Activated CD8-positive, alpha-beta T cell treated with anti-CD3 and anti-CD28 coated beads for 36 hours (primary cell): ENCODE results near the gene AR. TPM values are rescaled to one million over a fixed set of nuclear protein-coding genes. Genes with fewer than 3 reads are reported as not detected.
A peak's percentile ranks its signal among the peaks of the same experiment; 100 is the strongest.

Source experiments
- ATAC-seq: fragments of 200-7000 bp; cut with Tn5 transposase; one replicate; pipeline ENCODE4 v1.10.0; 2021; ENCODE audit warnings: mild to moderate bottlenecking, moderate library complexity
- CTCF ChIA-PET: fragments of 350-600 bp; sonication (Branson Sonifier 250); formaldehyde crosslinking; loops from one replicate; lab custom pipeline; 2021; ENCODE audit warnings: antibody characterized with exemption; lab: Charles Lee
- POLR2A ChIA-PET: fragments of 350-600 bp; sonication (Branson Sonifier 250); formaldehyde crosslinking; loops from one replicate; lab custom pipeline; 2021; ENCODE audit warnings: antibody characterized with exemption; lab: Charles Lee
- DNase-seq: peaks from one replicate; pipeline ENCODE4 v3.0.0-alpha.2; 2020
- H3K27ac Mint-ChIP-seq: one replicate; pipeline ENCODE4 v1.8.0; 2021; ENCODE audit warnings: mild to moderate bottlenecking, mixed read lengths
- H3K27me3 Mint-ChIP-seq: one replicate; pipeline ENCODE4 v1.8.0; 2021; ENCODE audit warnings: mixed read lengths
- H3K36me3 Mint-ChIP-seq: one replicate; pipeline ENCODE4 v1.8.0; 2021; ENCODE audit warnings: low read depth, mixed read lengths
- H3K4me1 Mint-ChIP-seq: one replicate; pipeline ENCODE4 v1.8.0; 2021; ENCODE audit warnings: low read depth, mixed read lengths
- H3K4me3 Mint-ChIP-seq: one replicate; pipeline ENCODE4 v1.8.0; 2021; ENCODE audit warnings: mild to moderate bottlenecking, moderate library complexity, mixed read lengths
- H3K9me3 Mint-ChIP-seq: one replicate; pipeline ENCODE4 v1.8.0; 2021; ENCODE audit warnings: mixed read lengths
- intact Hi-C: fragments of 100-400 bp; cut with micrococcal nuclease; formaldehyde crosslinking; loops from one replicate; pipeline ENCODE4 v1.10.0; 2022
- total RNA-seq, 2 experiments: library from RNA; stranded (reverse); gene quantifications; one replicate each; pipeline ENCODE4 v1.2.3, GENCODE V29; 2021
- TF ChIP-seq, protein P1 (sequence below): fragments of 200-600 bp; IDR thresholded peaks from one replicate; pipeline ENCODE4 v1.8.0; 2022; ENCODE audit warnings: antibody characterized with exemption, mild to moderate bottlenecking

AR gene
- total RNA-seq, 2 experiments from 2014 or later = not detected

DNA sequence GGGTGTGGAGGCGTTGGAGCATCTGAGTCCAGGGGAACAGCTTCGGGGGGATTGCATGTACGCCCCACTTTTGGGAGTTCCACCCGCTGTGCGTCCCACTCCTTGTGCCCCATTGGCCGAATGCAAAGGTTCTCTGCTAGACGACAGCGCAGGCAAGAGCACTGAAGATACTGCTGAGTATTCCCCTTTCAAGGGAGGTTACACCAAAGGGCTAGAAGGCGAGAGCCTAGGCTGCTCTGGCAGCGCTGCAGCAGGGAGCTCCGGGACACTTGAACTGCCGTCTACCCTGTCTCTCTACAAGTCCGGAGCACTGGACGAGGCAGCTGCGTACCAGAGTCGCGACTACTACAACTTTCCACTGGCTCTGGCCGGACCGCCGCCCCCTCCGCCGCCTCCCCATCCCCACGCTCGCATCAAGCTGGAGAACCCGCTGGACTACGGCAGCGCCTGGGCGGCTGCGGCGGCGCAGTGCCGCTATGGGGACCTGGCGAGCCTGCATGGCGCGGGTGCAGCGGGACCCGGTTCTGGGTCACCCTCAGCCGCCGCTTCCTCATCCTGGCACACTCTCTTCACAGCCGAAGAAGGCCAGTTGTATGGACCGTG is 2.2 kb downstream of the AR start:
- peaks cover 26% of the 10 kb centered on the region for H3K27me3 Mint-ChIP-seq
- CTCF ChIA-PET = interaction anchor here (1.2 kb wide), 1 partner anchor 9 kb away, joined by 3 read pairs; no protein-coding TSS in a partner anchor

DNA sequence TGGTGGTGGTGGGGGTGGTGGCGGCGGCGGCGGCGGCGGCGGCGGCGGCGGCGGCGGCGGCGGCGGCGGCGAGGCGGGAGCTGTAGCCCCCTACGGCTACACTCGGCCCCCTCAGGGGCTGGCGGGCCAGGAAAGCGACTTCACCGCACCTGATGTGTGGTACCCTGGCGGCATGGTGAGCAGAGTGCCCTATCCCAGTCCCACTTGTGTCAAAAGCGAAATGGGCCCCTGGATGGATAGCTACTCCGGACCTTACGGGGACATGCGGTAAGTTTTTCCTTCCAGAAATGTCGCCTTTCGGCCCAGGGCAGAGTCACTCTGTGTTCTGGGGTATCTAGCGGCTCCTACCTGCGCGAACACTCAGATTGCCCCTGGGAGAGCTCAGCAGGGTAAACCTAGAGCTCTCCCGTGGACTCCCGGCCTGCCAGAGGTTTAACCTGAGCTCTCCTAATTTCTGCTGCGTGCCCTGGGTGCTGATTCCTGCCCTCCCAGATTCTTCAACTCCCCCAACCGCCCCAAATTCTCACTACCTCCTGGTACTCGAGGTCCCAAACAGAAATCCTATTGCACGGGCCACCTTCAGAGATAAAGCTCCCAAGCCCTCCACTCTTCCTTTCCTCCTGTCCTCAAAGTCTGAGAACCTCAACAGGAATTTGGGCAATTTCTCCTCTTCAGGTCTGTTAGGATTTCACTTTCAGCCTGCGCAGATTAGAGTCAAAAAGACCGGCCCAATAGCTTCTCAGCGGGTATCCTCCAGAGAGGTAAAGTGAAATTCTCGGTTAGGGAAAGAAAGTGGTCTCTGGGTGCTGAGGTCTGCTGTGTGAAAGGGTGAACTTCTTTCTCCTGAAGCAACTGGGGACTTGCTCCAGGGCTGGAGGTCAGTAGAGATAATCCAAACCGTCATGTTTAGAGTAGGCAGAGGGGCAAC is 2.9 kb downstream of the AR start:
- Mint-ChIP-seq H3K4me1 (peaks cover 5% of the 10 kb centered on the region), H3K4me3 (no peak overlapping the region), H3K27me3 (peaks cover 26% of the 10 kb centered on the region), H3K9me3 (no peaks in the 10 kb centered on the region), H3K27ac (no peak overlapping the region), H3K36me3 (no peaks in the 10 kb centered on the region)
- no peak for ATAC-seq
- ChIA-PET POLR2A (no interaction called here), CTCF (interaction anchor here (1.2 kb wide), 1 partner anchor 8 kb away, joined by 3 read pairs; no protein-coding TSS in a partner anchor)
- intact Hi-C loops = no loop called here
- TF ChIP-seq, protein P1, sequence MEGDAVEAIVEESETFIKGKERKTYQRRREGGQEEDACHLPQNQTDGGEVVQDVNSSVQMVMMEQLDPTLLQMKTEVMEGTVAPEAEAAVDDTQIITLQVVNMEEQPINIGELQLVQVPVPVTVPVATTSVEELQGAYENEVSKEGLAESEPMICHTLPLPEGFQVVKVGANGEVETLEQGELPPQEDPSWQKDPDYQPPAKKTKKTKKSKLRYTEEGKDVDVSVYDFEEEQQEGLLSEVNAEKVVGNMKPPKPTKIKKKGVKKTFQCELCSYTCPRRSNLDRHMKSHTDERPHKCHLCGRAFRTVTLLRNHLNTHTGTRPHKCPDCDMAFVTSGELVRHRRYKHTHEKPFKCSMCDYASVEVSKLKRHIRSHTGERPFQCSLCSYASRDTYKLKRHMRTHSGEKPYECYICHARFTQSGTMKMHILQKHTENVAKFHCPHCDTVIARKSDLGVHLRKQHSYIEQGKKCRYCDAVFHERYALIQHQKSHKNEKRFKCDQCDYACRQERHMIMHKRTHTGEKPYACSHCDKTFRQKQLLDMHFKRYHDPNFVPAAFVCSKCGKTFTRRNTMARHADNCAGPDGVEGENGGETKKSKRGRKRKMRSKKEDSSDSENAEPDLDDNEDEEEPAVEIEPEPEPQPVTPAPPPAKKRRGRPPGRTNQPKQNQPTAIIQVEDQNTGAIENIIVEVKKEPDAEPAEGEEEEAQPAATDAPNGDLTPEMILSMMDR = no peak
- no peak for DNase-seq

More for the DNA sequence above, 2.2 kb downstream of the AR start:
- POLR2A ChIA-PET = no interaction called here
- Mint-ChIP-seq H3K27ac (no peak overlapping the region), H3K36me3 (no peaks in the 10 kb centered on the region), H3K4me1 (peaks cover 5% of the 10 kb centered on the region), H3K4me3 (no peak overlapping the region), H3K9me3 (no peaks in the 10 kb centered on the region)
- ATAC-seq (peak; percentile 24), DNase-seq (no peak)
- TF ChIP-seq, protein P1 = no peak
- intact Hi-C loops = no loop called here

DNA sequence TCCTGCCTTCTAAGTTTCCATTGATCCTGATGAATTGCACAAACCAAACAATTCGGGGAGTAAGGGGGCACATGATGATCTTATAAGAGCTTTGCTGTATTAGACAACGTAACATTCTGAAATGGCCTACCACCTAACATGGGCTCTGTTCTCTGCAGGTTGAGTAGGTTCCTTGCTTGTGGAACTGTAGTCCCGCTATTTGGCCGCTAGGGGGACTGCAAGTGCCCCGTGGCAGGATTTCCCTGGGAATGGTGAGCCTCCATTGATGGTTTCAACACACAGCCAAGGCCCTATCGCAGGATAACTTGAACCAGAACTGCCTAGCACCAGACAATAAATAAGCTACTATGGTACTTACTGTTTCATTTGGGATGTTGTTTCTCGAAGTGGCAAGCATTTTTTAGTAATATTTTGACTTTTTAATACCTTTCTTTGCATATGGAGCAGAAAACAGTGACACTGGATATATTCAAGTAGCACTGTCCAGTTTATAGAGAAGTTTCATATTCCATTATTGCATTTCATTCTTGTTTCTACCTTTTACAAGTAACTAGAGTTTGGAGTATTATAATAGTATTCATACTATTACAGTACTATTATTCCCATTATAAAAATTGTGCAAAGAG is 11.9 kb downstream of the AR start:
- no peak overlapping the region for H3K4me3 Mint-ChIP-seq
- no peak for DNase-seq

DNA sequence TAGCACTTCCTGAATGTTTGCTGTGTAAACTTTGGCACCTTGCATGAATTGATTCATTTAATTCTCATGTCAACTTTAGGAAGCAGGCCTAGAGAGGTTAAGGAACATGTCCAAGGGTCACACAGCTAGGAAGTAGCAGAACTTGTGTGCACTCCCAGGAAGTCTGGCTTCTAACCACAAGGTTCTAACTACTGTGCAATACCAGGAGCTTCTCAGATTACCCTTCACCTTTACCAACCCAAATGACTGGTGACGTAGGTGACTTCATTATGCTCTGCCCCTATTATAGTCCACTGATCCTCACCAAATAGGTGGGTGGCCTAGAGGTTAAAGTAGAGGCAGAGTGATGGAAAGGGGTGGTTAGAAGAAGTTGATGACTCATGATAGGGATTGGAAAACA is 14.4 kb downstream of the AR start:
- intact Hi-C loops = no loop called here
- H3K27me3 Mint-ChIP-seq = no peaks in the 10 kb centered on the region
- no peaks in the 10 kb centered on the region for H3K9me3 Mint-ChIP-seq
- H3K4me1 Mint-ChIP-seq = no peaks in the 10 kb centered on the region
- H3K36me3 Mint-ChIP-seq = no peaks in the 10 kb centered on the region
- TF ChIP-seq, protein P1 = no peak
- ChIA-PET CTCF (no interaction called here), POLR2A (no interaction called here)
- no peak for DNase-seq
- no peak overlapping the region for H3K27ac Mint-ChIP-seq
- no peak for ATAC-seq
- no peak overlapping the region for H3K4me3 Mint-ChIP-seq

More for the DNA sequence above, 11.9 kb downstream of the AR start:
- ATAC-seq = no peak
- TF ChIP-seq, protein P1 = peak; percentile 59
- ChIA-PET POLR2A (no interaction called here), CTCF (interaction anchor here (1.2 kb wide), 1 partner anchor 10 kb away, joined by 3 read pairs; no protein-coding TSS in a partner anchor)
- Mint-ChIP-seq H3K36me3 (no peaks in the 10 kb centered on the region), H3K9me3 (no peaks in the 10 kb centered on the region), H3K27ac (no peak overlapping the region), H3K27me3 (no peaks in the 10 kb centered on the region), H3K4me1 (no peaks in the 10 kb centered on the region)
- intact Hi-C loops = no loop called here
